ENCODE data around the gene GATAD2B. TPM values are rescaled to one million over a fixed set of nuclear protein-coding genes. Genes with fewer than 3 reads are reported as not detected.
A peak's percentile ranks its signal among the peaks of the same experiment; 100 is the strongest.

The GATAD2B gene
- total and polyA plus RNA-seq, 2 donors (not counting 3 experiments of a cell fraction or from before 2014, with no cell fraction given) = 8.5 to 46.3 TPM

DNA sequence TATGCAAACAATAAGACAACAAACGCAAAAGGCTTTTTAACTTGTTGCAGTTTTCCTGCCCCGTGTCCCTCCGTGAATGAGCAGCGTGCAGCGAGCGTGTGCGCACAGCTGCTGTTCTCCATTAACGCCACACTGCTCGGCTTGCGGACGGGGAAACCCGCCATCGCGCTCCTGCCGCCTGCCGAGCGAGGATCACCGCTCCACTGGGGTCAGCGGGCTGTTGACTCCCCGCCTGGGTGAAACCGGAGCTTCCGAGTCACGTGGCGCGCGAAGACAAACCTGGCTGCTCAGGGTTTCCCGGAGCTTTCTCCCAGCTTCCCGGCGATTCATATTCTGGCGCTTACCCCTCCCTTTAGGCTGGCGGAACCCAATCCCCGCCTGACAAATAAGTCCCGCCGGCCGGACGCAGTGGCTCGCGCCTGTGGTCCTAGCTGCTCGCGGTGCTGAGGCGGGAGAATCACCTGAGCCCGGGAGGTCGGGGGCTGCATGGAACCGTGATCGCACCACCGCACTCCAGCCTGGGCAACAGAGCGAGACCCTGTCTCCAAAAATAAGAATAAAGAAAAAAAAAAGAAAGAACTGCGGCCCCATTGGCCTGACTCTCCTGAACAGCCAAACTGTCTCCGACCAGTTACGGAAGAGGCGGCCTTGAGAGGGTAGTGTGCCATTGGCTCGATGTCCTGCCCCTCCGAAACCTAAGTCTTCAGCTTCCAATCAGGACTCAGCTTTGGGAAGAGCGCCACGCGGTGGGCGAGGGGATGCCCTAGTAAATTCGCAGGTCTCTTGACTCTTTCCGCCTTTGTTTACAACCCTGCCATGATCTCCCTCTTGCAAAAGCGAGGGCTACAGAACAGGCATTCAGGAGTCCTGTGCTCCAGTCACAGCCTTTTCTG is 44.6 kb upstream of the GATAD2B start, which contains the start of gene CREB3L4:
Gene CREB3L4, plus strand, starts transcription at position 796 of the 893 bp plus-strand sequence. CDS start 624 bp downstream, outside the sequence.
- BruUV-seq (replicated peaks) = TSS peak; percentile 12
- peaks cover 34% of the 10 kb centered on the region for H3K4me1 ChIP-seq (ENCODE audit: control insufficient read depth, extremely low read depth, insufficient read depth, low read length)
- no peaks in the 10 kb centered on the region for H3K27me3 ChIP-seq (ENCODE audit: control insufficient read depth in 2 of 2, insufficient read depth in 2 of 2, low read length in 2 of 2)
- POLR2A ChIA-PET = interaction anchor here (0.8 to 1.8 kb wide), 3 partner anchors 10 to 23 kb away, joined by 3 to 12 read pairs (median 8); partner anchors contain the start of genes JTB and RPS27
- peak; percentile 97 for DNase-seq (ENCODE audit: low read depth, low spot score)
- CTCF ChIA-PET = interaction anchor here (0.7 to 4.7 kb wide), 11 partner anchors 9 to 170 kb away, joined by 3 to 37 read pairs (median 9); partner anchors contain the start of genes CRTC2, DENND4B, JTB and RAB13
- peak within 1 kb of the TSS; percentile 83 for H3K4me2 ChIP-seq (ENCODE audit: insufficient read depth, low read length)
- TF ChIP-seq GATA2 (IDR thresholded peaks at IDR 0.05; ENCODE audit: insufficient read depth, insufficient read length, low read depth, low read length) = no peak
- no peak for TF ChIP-seq MYC (IDR thresholded peaks at IDR 0.05; ENCODE audit: low read depth, low read length)
- TF ChIP-seq POLR2AphosphoS5 (IDR thresholded peaks at IDR 0.05; ENCODE audit: insufficient read depth, low read depth, low read length) = peak; percentile 58
- TF ChIP-seq EZH2 (IDR thresholded peaks at IDR 0.05; ENCODE audit: borderline replicate concordance, low read depth, low read length, severe bottlenecking) = no peak
- TF ChIP-seq, protein P1, sequence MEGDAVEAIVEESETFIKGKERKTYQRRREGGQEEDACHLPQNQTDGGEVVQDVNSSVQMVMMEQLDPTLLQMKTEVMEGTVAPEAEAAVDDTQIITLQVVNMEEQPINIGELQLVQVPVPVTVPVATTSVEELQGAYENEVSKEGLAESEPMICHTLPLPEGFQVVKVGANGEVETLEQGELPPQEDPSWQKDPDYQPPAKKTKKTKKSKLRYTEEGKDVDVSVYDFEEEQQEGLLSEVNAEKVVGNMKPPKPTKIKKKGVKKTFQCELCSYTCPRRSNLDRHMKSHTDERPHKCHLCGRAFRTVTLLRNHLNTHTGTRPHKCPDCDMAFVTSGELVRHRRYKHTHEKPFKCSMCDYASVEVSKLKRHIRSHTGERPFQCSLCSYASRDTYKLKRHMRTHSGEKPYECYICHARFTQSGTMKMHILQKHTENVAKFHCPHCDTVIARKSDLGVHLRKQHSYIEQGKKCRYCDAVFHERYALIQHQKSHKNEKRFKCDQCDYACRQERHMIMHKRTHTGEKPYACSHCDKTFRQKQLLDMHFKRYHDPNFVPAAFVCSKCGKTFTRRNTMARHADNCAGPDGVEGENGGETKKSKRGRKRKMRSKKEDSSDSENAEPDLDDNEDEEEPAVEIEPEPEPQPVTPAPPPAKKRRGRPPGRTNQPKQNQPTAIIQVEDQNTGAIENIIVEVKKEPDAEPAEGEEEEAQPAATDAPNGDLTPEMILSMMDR (IDR thresholded peaks at IDR 0.05; ENCODE audit: extremely low read depth in 1 of 2, insufficient read depth in 1 of 2, low read depth in 1 of 2, low read length in 2 of 2) = peak in 1 of 2 donors; percentile 51
- peak; percentile 73 for TF ChIP-seq POLR2A (IDR thresholded peaks at IDR 0.05; ENCODE audit: low read depth, low read length)
- TF ChIP-seq, protein P2, sequence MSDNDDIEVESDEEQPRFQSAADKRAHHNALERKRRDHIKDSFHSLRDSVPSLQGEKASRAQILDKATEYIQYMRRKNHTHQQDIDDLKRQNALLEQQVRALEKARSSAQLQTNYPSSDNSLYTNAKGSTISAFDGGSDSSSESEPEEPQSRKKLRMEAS (IDR thresholded peaks at IDR 0.05; ENCODE audit: insufficient read depth, insufficient read length) = peak; percentile 89
- peak; percentile 97 for FAIRE-seq
- intact Hi-C loops (cut with micrococcal nuclease) = no loop called here
- H4K20me1 ChIP-seq (replicated peaks; ENCODE audit: control insufficient read depth, extremely low read depth, insufficient read depth, low read length) = no peaks in the 10 kb centered on the region
- no peaks in the 10 kb centered on the region for H3K36me3 ChIP-seq (ENCODE audit: control insufficient read depth in 2 of 2, extremely low read depth in 1 of 2, insufficient read depth in 2 of 2, low read length in 2 of 2)
- H3K79me2 ChIP-seq (ENCODE audit: control insufficient read depth, insufficient read depth, low read length) = peaks cover 2% of the 10 kb centered on the region
- H3K27ac ChIP-seq (ENCODE audit: insufficient read depth, low read depth, low read length) = peak within 1 kb of the TSS; percentile 29
- H3K4me3 ChIP-seq (replicated peaks in 1 of 3; ENCODE audit: insufficient read depth in 1 of 3, low read depth in 1 of 3, low read length in 3 of 3) = peak within 1 kb of the TSS; percentile 42 to 68 (median 62)
- no peaks in the 10 kb centered on the region for H3K9me1 ChIP-seq (replicated peaks; ENCODE audit: control insufficient read depth, extremely low read depth, insufficient read depth, low read length)
- H3K9me3 ChIP-seq (replicated peaks; ENCODE audit: control insufficient read depth, insufficient read depth, low read length) = no peaks in the 10 kb centered on the region
- H3K9ac ChIP-seq (replicated peaks; ENCODE audit: extremely low read depth, insufficient read depth, low read length) = peak within 1 kb of the TSS; percentile 66
- dilution Hi-C loops (cut with MboI; ENCODE audit: extremely low pct_ligation_motif_present, low sequenced_read_pairs) = no loop called here
- H2AFZ ChIP-seq (ENCODE audit: low read depth, low read length) = peak within 1 kb of the TSS; percentile 51

All from endothelial cell of umbilical vein (primary cell).